NCI-H460 (cell line): ENCODE results near the gene KMT5C. TPM values are rescaled to one million over a fixed set of nuclear protein-coding genes. Genes with fewer than 3 reads are reported as not detected.
A peak's percentile ranks its signal among the peaks of the same experiment; 100 is the strongest.

Experiments
- DNase-seq: peaks from one replicate; pipeline ENCODE4 v3.0.0-alpha.2; 2016; ENCODE audit warnings: low read depth; ENCODE audit errors: extremely low read depth
- total RNA-seq: library from RNA; depleted of rRNA; stranded (reverse); fragments of >200 nt; shearing (Covaris generic); gene quantifications from 2 replicates; pipeline ENCODE4 v1.2.3, GENCODE V29; 2014

Gene KMT5C
- total RNA-seq, 1 experiment from 2014 or later, result 7.9 TPM

DNA sequence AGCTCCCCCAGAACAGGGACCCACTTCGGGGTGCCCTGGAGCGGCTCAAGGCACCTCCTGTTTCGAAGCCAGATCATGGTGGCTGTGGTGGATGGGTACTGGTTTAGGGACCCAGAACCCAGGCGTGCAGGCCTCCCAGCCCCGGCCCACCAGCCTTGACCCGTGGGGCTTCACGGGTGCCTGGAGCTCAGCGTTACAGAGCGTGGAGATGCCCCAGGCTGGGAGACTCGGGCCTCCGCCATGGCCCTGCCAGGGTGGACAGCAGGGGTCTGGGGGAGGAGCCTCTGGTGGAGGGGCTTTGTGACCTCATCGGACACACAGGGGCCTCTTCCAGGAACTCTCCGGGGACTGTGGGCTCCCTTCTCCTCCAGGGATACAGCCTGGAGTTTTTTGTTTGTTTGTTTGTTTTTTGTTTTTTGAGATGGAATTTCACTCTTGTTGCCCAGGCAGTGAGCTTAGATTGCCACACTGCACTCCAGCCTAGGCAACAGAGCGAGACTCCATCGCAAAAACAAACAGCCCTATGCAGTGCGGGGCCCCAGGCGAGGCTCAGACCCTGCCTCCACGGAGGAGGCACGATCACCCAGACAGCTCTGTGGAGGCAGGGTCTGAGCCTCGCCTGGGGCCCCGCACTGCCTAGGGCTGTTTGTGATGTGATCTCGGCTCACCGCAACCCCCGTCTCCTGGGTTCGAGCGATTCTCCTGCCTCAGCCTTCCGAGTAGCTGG is 23.5 kb downstream of the KMT5C start, which contains the start of gene GARIN5B:
Gene GARIN5B (minus strand): TSS at position 271 of the 727 bp plus-strand sequence. CDS start 194 bp downstream, at position 77.
- no peak for DNase-seq

DNA sequence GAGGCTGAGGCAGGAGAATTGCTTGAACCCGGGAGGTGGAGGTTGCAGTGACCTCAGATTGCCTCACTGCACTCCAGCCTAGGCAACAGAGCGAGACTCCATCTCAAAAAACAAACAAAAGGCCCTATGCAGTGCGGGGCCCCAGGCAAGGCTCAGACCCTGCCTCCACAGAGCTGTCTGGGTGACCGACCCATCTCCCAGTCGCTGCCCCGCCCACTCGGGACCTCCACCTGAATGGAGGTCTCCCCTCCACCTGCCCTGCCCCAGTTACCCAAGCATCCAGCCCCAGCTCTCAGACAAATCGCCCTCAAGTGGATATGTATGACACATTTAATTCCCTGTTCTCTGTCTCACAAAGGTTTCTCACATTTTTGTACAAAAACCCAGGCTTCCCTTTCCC is 25.6 kb downstream of the KMT5C start:
- no peak for DNase-seq

DNA sequence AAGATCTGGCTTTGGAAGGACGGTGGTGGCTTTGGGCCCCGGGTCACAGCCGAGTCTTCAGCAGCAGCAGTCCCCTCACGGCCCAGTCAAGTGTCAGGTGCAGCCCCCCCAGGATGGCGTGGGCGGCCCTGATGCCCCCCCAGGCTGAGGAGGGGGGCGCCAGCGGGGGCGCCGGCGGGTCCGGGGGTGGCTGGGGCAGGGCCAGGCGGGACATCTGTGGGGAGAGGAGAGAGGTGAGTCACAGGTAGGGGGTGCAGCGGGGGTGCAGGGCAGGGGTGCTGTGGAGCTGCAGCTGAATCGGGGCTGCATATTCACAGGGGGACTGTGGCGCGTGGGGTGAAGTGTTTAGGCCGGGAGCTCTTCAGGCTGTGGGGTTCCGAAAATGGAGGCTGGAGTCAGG is 26.3 kb downstream of the KMT5C start:
- no peak for DNase-seq

DNA sequence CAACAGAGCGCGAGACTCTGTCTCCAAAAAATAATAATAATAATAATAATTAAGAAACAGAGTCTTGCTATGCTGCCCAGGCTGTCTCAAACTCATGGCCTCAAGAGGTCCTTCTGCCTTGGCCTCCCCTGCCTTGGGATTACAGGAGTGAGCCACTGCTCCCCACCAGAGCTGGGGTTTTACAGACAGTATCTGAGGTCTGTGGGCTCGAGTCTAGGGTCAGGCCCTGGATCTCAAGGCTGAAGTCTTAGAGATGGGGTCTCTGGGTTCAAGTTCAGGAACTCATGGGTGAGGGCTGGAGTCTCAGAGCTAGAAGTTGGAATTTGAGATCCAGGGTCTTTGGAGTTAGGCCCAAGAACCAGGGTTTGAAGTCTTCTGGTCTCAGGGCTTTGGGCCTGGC is 27.1 kb downstream of the KMT5C start:
- DNase-seq, result no peak

DNA sequence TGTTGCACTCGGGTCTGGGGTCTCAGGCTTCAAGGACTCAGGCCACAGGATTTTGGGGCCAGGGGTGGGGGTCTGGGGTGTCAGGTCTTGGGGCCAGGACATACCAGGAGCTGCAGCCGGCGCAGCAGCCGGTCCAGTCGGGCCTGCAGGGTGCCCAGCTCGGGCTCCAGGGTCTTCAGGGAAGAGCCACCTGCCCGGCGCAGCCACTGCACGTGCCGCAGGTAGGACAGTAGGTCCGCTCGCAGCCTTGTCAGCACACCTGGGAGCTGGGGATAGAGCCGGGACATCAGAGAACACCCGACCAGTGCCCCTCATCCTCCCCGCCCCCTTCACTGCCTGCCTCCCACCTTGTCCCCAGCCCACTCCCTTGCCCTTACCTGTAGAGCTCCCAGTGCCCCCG is 28.4 kb downstream of the KMT5C start:
- DNase-seq, result no peak

DNA sequence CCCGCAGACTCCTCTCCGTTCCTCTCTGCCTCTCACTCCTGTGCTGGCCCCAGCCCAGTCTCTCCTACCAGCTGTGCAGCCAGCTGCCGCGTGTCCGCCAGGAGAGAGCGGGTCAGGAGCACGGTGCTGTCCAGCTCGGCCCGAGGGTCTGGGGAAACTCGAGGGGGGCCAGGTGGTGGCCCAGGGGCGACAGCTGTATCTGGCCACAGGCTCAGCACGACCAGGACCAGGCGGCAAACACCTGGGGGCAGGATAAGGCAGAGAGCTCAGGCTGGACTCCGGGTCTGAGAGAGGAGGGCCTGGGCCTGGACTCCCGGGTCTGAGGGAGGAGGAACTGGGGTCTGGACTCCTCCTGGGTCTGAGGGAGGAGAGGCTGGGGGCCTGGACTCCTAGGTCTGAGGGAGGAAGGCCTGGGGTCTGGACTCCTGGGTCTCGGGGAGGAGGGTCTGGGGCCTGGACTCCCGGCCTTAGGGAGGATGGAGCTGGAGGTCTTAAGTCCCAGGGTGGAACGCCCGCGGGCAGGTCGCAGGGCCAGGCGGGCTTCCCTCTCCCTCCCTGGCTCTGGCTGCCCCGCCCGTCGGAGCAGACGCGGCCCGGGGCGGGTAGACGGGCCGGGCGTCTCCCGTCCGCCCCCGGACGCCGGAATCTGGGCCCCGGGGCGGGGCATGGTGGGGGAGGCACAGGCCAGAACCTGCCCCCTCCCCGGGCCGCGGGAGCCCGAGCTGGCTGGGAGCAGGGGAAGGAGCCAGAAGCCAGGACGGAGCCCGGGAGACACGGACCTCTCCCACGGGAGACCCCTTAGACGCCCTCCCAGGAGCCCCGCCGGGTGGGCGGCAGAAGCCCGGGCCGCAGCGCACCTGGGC is 29.3 kb downstream of the KMT5C start:
- no peak for DNase-seq

DNA sequence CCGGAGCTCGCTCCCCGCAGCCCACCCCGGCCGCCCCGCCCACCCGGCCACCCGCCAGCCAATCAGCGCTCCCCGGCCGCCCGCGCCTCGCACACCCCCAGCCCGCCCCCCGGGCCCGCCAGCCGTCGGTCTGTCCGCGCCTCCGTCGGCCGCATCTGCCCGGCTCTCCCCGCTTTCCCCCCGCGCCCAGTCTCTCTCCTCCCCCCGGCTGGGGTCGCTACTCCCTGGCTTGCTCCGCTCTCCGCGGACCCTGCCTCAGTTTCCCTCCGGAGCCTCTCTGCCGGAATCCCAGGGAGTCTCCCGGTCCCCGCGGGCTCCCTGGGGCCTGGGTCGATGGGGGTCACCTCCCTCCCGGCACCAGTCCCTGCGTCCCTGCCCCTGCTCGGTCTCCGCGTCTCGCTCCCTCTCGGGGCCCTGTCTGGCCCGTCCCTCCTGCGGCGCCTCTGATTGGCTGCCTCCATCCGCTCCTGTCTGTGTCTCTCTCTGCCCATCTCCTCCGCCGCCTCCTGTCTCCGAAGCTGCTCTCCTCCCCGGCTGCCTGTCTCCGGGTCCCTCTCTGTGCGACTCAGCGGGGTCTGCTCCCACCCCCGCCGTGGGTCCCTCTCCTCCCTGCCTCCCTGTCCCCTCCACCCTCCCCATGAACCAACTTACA is 30.1 kb downstream of the KMT5C start:
- peak; percentile 22 for DNase-seq

DNA sequence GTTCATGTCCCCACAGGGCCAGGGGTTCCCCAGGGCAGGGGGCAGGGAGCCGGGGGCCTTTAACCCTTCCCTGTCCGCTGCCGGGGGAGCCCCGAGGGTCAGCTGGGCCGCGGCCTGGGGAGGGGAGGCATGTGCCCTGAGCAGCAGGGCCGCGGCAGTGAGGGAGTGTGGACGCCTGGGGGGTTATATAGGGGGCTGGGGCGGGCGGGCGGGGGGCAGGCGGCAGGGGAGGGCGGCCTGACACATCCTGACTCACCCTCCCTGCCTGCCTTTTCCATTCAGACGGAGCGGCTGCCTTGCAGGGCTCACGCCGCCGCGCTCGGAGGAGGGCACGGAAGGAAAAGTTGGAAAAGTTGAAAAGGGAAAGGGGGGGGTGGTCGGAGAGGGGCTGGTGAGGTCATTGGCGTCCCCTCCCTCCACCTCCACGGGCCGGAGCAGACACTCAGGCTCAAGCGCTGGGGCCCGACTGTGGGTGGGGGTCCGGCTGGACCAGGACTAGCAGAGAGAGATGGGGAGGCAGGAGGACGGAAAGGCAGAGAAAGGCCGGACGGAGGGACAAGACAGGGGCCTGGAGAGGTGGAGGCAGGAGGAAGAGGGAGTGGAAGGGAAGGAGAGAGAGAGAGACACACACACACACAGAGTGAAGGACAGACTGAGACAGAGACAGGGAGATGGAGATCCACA is 30.8 kb downstream of the KMT5C start, which contains the start of gene IL11:
Gene IL11 (minus strand): TSS at position 159 of the 684 bp plus-strand sequence. CDS start 153 bp downstream, at position 6.
- no peak for DNase-seq

DNA sequence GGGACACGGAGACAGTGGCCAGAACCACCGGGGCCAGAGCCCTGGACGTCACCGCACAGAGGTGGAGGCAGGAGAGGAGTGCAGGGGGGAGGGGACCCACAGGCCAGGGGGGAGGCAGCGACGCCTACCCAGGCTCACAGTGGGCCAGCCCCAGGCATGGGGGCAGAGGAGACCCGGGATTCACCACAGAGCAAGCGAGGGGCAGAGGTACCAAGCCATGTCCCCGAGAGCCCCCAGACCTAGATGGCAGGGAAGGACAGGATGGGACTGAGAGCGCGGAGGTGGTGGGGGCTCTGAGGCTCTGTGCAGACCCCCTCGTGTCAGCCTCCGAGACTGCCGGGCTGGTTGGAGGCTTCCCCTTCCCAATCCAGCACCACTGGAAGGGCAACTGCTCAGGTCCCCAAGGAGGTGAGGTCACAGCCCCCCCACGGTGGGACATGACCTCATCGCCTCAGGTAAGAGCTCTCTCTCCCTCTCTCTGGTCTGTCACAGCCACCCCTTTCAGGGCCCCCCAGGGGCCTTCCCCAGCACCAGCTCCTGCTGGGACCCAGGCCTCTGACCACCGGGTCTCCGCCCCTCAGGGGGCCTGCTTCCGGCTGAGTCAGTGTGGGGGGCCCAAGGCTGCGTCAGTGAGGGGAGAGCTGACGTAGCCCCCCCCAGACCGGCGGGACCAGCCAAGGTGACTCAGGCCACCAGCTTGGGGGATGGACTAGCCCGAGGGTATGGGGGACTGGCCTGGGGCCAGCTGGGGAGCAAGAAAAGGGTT is 32.8 kb downstream of the KMT5C start:
- DNase-seq, result no peak

DNA sequence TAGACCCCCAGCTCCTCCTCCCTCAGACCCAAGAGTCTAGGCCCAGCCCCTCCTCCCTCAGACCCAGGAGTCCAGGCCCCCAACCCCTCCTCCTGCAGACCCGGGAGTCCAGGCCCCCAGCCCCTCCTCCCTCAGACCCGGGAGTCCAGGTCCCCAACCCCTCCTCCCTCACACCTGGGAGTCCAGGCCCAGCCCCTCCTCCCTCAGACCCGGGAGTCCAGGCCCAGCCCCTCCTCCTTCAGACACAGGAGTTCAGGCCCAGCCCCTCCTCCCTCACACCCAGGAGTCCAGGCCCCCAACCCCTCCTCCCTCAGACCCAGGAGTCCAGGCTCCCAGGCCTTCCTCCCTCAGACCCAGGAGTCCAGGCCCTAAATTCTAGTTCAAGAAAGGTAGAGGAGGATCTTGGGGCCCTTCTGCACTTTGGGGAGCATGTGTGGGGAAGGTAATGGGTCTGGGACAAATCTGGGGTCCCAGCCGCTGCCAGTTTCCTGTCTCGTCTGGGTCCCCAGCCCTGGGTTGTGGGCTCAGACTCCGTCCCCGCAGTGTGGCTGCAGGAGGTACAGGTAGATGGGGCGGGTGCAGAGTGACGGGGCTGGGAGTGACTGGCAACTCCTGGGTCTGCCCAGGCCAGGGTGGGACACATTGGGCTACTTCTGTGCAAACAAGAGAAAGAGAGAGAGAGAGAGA is 33.8 kb downstream of the KMT5C start:
- DNase-seq, result no peak

DNA sequence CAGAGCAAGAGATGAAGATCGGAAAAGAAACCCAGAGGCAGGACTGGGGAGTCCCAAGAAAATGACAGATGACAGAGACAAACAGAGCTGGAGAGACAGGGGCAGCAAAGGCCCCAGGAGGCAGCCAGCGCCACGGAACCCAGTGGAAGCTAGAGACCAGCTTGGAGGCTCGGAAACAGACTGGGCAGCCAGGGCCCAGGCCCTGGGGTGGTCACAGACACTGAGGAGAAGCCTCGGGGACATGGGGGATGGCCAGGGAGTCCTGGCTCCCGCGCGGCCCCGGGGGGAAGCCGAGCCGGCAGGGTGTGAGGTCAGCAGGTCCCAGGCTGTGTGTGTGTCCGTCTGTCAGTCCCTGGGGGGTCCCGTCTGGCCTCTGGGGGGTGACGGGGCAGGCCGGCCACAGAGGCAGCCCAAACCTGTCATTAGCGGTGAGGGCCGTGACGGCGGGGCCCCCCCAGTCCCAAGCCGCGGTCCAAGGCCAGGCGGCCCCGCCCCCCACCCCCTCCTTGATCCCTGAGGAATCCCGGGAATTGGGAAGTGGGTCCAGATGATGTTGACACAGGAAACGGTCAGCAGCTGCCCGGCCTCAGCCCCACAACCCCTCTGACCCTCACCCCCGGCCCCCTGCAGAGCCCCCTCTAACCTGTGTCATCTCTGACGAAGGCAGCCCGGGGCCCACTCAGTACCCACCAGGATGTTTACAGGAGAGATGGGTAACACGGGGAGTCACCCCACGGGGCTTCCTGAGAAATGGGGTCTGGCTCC is 34.5 kb downstream of the KMT5C start:
- no peak for DNase-seq

DNA sequence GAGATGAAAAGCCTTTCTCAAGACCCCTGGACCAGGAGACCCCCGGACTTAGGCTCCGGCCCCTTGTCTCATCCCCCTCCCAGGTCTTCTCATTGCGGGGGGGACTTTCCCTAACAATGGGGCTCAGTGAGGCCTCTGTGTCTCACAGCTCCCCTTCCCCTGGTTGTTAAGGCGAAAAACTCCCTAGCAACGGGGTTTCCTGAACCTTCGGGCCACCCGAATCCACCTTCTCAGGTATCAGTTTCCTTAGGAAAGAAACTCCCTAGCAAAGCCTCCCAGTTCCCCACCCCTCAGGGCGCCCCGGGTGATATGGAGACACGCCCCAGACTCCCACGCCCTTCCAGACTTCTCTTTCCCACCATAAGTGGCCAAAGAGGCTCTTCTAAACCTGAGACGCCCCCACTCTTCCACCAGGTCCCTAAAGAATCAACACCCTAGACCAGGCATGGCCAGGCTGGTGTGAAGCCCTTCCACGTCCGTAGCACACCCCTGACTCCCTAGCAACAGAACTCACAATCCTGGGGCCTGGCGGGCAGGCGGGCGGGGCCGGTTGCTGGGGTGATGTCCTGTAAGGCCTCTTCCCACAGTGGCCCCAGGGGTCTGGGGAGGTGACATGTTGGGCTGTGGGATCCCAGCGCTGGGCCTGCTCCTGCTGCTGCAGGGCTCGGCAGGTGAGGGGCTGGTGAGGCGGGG is 36.7 kb downstream of the KMT5C start, which contains the start of gene TMEM190:
Gene TMEM190 (plus strand): TSS at position 586 of the 693 bp plus-strand sequence. CDS start 28 bp downstream, at position 614.
- DNase-seq, result no peak

DNA sequence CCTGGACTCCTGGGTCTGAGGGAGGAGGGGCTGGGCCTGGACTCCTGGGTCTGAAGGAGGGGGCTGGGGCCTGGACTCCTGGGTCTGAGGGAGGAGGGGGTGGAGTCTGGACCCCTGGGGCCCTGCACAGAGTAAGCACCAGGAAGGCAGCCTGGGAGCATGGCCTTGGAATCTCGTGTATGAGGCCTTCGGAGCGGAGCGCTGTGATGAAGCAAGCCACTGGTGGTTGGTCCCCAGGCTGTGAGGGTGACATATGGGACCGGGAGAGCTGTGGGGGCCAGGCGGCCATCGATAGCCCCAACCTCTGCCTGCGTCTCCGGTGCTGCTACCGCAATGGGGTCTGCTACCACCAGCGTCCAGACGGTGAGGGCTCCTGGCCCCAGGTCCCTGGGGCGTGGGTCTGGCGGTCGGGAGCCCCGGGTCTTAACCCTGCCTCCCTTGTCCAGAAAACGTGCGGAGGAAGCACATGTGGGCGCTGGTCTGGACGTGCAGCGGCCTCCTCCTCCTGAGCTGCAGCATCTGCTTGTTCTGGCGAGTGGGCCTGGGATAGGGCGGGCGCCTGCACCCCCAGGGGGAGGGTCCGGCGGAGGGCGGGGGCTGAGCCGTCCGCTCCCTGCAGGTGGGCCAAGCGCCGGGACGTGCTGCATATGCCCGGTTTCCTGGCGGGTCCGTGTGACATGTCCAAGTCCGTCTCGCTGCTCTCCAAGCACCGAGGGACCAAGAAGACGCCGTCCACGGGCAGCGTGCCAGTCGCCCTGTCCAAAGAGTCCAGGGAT is 37.9 kb downstream of the KMT5C start:
- DNase-seq, result no peak

DNA sequence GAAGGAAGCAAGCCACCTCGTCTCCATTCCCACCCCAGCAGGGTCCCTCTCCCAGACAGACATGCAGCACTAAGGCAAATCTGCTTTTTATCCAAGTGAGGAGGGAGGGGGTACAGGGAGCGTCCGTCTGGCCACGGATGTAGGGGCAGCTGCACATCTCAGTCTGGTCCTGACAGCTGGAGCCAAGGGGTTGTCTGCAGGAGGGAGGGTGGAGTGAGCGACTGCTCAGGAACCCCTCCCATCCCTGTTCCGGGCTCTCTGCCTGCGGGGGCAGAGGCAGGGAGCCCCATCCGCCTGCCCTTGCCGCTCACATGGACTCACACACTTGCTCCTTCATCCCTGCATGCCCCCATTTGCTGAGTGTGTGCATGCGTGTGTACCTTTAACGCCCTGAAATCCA is 39.5 kb downstream of the KMT5C start:
- DNase-seq, result no peak

DNA sequence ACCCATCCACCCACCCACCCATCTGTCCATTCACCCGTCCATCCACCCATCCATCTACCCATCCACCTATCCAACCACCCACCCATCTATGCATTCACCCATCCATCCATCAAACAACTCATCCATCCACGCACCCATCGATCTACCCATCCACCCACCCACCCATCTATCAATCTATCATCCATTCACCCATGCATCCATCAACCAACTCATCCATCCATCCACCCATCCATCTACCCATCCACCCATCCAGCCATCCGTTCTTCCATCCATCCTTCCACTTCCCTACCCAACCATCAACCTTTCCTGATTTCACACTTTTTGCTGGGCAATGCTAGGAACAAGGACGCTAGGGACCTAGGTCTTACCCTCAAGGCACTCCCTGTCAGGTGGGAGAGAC is 42.3 kb downstream of the KMT5C start:
- no peak for DNase-seq

DNA sequence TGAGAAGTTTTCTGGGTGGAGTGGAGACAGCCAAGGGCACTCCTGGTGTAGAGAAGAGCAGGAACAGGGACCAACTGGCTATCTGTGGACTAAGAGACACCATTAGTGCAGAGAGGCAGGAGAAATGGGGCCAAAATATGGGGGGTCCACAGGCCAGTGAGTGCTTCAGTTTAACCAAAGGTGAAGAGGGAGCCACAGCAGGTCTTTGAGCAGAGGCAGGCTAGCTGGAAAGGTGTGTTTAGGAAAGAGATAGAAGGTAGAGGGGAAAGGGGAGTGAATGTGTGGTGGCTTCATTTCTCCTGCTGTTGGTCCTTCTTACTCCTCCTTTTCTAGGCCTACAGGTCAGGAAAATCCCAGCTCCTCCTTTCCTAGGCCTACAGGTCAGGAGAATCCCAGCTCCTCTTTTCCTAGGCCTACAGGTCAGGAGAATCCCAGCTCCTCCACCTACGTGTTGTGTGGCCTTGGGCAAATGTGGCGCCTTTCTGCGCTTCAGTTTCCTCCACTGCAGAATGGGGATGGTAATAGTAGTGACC is 42.9 kb downstream of the KMT5C start:
- DNase-seq, result no peak
